ENCODE results near the gene PLIN3. TPM values are rescaled to one million over a fixed set of nuclear protein-coding genes. Genes with fewer than 3 reads are reported as not detected.

The PLIN3 gene
- total and polyA plus RNA-seq, 2 of the 8 experiments (the other 6 are each of a cell fraction or from before 2014, with no cell fraction given), result 60.7 to 61.5 TPM

GRCh38 chr19:4801085-4801619 lies 66.3 kb downstream of the PLIN3 start:
- H2BK120ac ChIP-seq (replicated peaks; ENCODE audit: low read depth, low read length), result no peak overlapping the region
- H3K14ac ChIP-seq (ENCODE audit: insufficient read length), result no peak overlapping the region
- 0 out of 8 replicates have a peak, but pooled peaks cover 0 to 5% (median 0%) of the 10 kb centered on the region in 4 experiments for H3K36me3 ChIP-seq (ENCODE audit: control insufficient read depth in 2 of 4, insufficient read depth in 4 of 4, low read length in 3 of 4)
- H3K27me3 ChIP-seq (replicated peaks in 1 of 4; ENCODE audit: control insufficient read depth in 3 of 4, extremely low read depth in 1 of 4, insufficient read depth in 3 of 4, low read length in 3 of 4), result no peaks in the 10 kb centered on the region
- no peak overlapping the region for H3K9ac ChIP-seq (replicated peaks in 1 of 4; ENCODE audit: extremely low read depth in 1 of 4, low read depth in 3 of 4, low read length in 3 of 4)
- no peak overlapping the region for H2BK20ac ChIP-seq (ENCODE audit: low read length)
- H3K79me1 ChIP-seq (ENCODE audit: low read depth, low read length), result peaks cover 2% of the 10 kb centered on the region
- no peak for DNase-seq (ENCODE audit: low read depth in 1 of 2, low spot score in 2 of 2)
- ChIA-PET POLR2A (ENCODE audit: partially characterized antibody) (interaction anchor here (0.6 to 2.7 kb wide), 4 partner anchors 10 to 401 kb away, joined by 3 to 16 read pairs (median 4); partner anchors contain the start of genes FEM1A and SH3GL1), CTCF (ENCODE audit: partially characterized antibody) (interaction anchor here (0.7 to 9.2 kb wide), 9 partner anchors 9 to 230 kb away, joined by 3 to 100 read pairs (median 4); partner anchors contain the start of genes DPP9 and FEM1A)
- no peak overlapping the region for H3K4ac ChIP-seq (replicated peaks; ENCODE audit: insufficient read length, low read depth, low read length)
- no peaks in the 10 kb centered on the region for H3K79me2 ChIP-seq (ENCODE audit: control insufficient read depth in 1 of 2, insufficient read depth in 2 of 2, low read length in 2 of 2)
- H3K27ac ChIP-seq (ENCODE audit: low read depth, low read length), result no peak overlapping the region
- no peak overlapping the region for H3K4me2 ChIP-seq (ENCODE audit: insufficient read depth in 1 of 2, low read depth in 2 of 2, low read length in 2 of 2)
- no peak overlapping the region for H4K8ac ChIP-seq (ENCODE audit: extremely low read depth, insufficient read depth, low read length)
- no peaks in the 10 kb centered on the region for H3K4me1 ChIP-seq (replicated peaks in 1 of 4; ENCODE audit: control insufficient read depth in 3 of 4, insufficient read depth in 4 of 4, low read length in 3 of 4)
- no peak overlapping the region for H2AK5ac ChIP-seq (ENCODE audit: low read depth, low read length)
- 89% methylated on average over 3 of the region's 3 CpGs; no CpG with 5 or more reads in 1 of the 2 experiments for WGBS, 2 experiments (ENCODE audit: extremely low coverage in 1 of 2, insufficient coverage in 1 of 2, insufficient read length in 1 of 2, insufficient replicate concordance in 2 of 2, low coverage in 1 of 2, low lambda C conversion rate in 2 of 2, missing lambda C conversion rate in 1 of 2)
- peaks cover 2% of the 10 kb centered on the region in 2 experiments for H4K20me1 ChIP-seq (replicated peaks in 1 of 2; ENCODE audit: control insufficient read depth in 1 of 2, insufficient read depth in 2 of 2, low read length in 2 of 2)
- no peak overlapping the region for H3K18ac ChIP-seq (ENCODE audit: extremely low read depth, low read length)
- no peaks in the 10 kb centered on the region for H3K23me2 ChIP-seq (ENCODE audit: low read depth, low read length)
- H2BK5ac ChIP-seq (ENCODE audit: low read depth, low read length), result no peak overlapping the region
- H2AFZ ChIP-seq (ENCODE audit: low read length), result no peak overlapping the region
- H3K4me3 ChIP-seq (ENCODE audit: extremely low read depth in 1 of 4, insufficient read depth in 2 of 4, low read depth in 3 of 4, low read length in 4 of 4), result no peak overlapping the region
- H2BK15ac ChIP-seq (ENCODE audit: low read length), result no peak overlapping the region
- H4K91ac ChIP-seq (replicated peaks; ENCODE audit: insufficient read length, low read length), result no peak overlapping the region
- H3K56ac ChIP-seq (replicated peaks; ENCODE audit: insufficient read length, low read depth, low read length), result no peak overlapping the region
- no peak overlapping the region for H4K5ac ChIP-seq (ENCODE audit: insufficient read length, low read depth, low read length)
- no peak for FAIRE-seq
- H2BK12ac ChIP-seq (ENCODE audit: low read depth, low read length), result no peak overlapping the region
- no peak overlapping the region for H3K23ac ChIP-seq (ENCODE audit: insufficient read length)
- no peaks in the 10 kb centered on the region for H3K9me3 ChIP-seq (ENCODE audit: insufficient read depth in 2 of 2, low read depth in 1 of 2, low read length in 1 of 2)
- no peak for TF ChIP-seq NRF1 (IDR thresholded peaks at IDR 0.05; ENCODE audit: low read depth, low read length)
- no peak for TF ChIP-seq PHF8 (conservative IDR thresholded peaks at IDR 0.05; ENCODE audit: low read depth, low read length)
- no peak for TF ChIP-seq CTBP2 (IDR thresholded peaks at IDR 0.05; ENCODE audit: borderline replicate concordance, insufficient read depth, insufficient read length, low read length)
- TF ChIP-seq KDM5A (IDR thresholded peaks at IDR 0.05; ENCODE audit: low read length), result no peak
- no peak for TF ChIP-seq MAX (IDR thresholded peaks at IDR 0.05)
- TF ChIP-seq TCF12 (IDR thresholded peaks at IDR 0.05; ENCODE audit: low read depth, low read length), result no peak
- TF ChIP-seq USF2 (IDR thresholded peaks at IDR 0.05; ENCODE audit: low read length), result no peak
- no peak for TF ChIP-seq JUN (IDR thresholded peaks at IDR 0.05; ENCODE audit: low read depth, low read length)
- TF ChIP-seq CTCF (IDR thresholded peaks at IDR 0.05; ENCODE audit: control extremely low read depth in 1 of 3, insufficient read depth in 1 of 3, low read depth in 1 of 3, low read length in 3 of 3), result no peak
